HEK293T (cell line): ENCODE measurements around the gene TMEM236.

Experiments used
- ARNT ChIP-seq: fragments of 450-650 bp; IDR thresholded peaks from 2 replicates; pipeline ENCODE4 v1.6.1; 2017; ENCODE audit warnings: mild to moderate bottlenecking
- BHLHE40 ChIP-seq: fragments of 450-650 bp; IDR thresholded peaks from 2 replicates; pipeline ENCODE4 v1.6.1; 2016; ENCODE audit warnings: mild to moderate bottlenecking, moderate library complexity, borderline replicate concordance
- ELF4 ChIP-seq: fragments of 450-650 bp; IDR thresholded peaks from 2 replicates; pipeline ENCODE4 v1.6.1; 2017; ENCODE audit warnings: antibody characterized with exemption
- NFRKB ChIP-seq: fragments of 450-650 bp; IDR thresholded peaks from 2 replicates; pipeline ENCODE4 v1.6.1; 2016; ENCODE audit warnings: mild to moderate bottlenecking, moderate library complexity
- SP1 ChIP-seq: fragments of 450-650 bp; IDR thresholded peaks from 2 replicates; pipeline ENCODE4 v1.6.1; 2017
- SUZ12 ChIP-seq: fragments of 450-650 bp; IDR thresholded peaks from 2 replicates; pipeline ENCODE4 v1.6.1; 2016; ENCODE audit warnings: mild to moderate bottlenecking

DNA sequence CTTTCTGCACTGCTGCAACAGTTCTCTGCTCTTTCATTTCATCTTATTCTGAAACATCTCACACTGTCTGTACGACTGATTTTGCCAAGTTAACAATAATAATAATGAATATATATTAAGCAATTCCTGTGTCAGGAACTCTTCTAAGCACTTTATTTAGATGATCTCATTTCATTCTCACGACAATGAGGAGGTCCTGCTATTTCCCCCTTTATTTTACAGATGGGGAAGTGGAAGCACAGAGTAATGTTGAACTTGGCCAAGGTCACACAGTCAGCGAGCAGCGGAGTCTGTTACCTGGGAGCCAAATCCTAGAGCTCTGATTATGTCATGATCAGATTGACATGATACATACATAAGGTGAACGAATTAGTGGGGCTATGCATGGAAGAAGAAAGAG, 63.0 kb downstream of the TMEM236 start:
- TF ChIP-seq ARNT (no peak), SUZ12 (no peak), NFRKB (no peak), BHLHE40 (no peak), SP1 (no peak), ELF4 (no peak)
